GM12891 (cell line): ENCODE data around the gene FN3KRP.

Experiments used
- PAX5 ChIP-seq: IDR thresholded peaks from 2 replicates; pipeline ENCODE4 v1.6.1; 2011; ENCODE audit warnings: low read length, moderate library complexity, mild to moderate bottlenecking; ENCODE audit not compliant: insufficient read depth, severe bottlenecking
- POLR2A ChIP-seq: IDR thresholded peaks from 2 replicates; pipeline ENCODE4 v1.6.1; 2011; ENCODE audit warnings: low read depth, low read length, control low read depth
- POLR2AphosphoS5 ChIP-seq: IDR thresholded peaks from 2 replicates; pipeline ENCODE4 v1.6.1; 2011; ENCODE audit warnings: low read depth, low read length, control low read depth
- POU2F2 ChIP-seq: IDR thresholded peaks from 2 replicates; pipeline ENCODE4 v1.6.1; 2011; ENCODE audit warnings: low read depth, mild to moderate bottlenecking, control low read depth, low read length, moderate library complexity
- SPI1 ChIP-seq: IDR thresholded peaks from 2 replicates; pipeline ENCODE4 v1.6.1; 2011; ENCODE audit warnings: low read depth, low read length, control low read depth
- TAF1 ChIP-seq: IDR thresholded peaks from 2 replicates; pipeline ENCODE4 v1.6.1; 2011; ENCODE audit warnings: low read depth, low read length, control low read depth

DNA sequence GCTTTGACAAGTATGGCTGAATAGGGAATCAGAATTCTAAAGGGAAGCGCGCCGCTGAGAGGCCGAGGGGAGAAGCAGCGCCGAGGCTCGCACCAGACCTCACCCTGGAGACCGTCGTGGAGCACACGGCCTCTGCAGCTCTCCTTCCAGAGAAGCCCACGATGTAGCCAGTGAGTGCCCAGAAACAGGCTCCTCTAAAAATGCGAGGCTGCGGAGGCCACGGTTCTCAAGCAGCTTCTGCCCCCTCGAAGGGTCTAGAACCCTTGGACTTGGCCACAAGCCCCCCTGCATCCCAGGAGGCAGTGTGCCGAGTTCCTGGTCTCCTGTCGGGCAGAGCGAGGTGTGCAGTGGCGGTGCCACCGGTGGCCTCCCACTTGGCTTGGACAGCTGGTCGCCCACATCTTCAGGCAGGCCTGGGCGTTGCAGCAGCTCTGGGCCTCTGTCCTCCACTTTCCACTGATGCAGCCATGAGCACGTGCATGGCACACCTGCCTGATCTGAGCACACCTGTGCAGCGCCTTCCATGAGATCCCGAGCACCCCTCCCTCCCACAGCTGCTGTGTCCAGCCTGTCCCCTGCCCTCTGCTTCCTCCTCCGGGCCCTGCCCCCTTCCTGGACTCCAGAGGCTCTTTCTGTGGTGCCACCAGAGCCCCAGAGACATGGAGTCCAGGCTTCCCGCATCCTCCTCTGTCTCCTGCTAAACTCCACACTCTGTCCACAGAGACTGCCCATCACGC is 49.4 kb upstream of the FN3KRP start:
- TF ChIP-seq POLR2AphosphoS5 (no peak), TAF1 (no peak), POLR2A (no peak), POU2F2 (no peak), SPI1 (no peak), PAX5 (no peak)
